NCI-H1092 (cell line): ENCODE results near the gene NHLRC3.
"Not testable (repeated sequence)": the region's sequence is repeated elsewhere in the genome, so short reads cannot be mapped to it uniquely, and the experiment has no call there.

Experiments
- DNase-seq: peaks from one replicate; lab custom pipeline; 2025; lab: John Stamatoyannopoulos, UW

Gene NHLRC3

GRCh38 chr13:39037880-39038568, at the start of gene NHLRC3, which contains the start of gene PROSER1:
Gene NHLRC3 (plus strand): TSS chr13:39038456. CDS start chr13:39038640, 184 bp downstream.
Gene PROSER1 (minus strand): TSS chr13:39038089. CDS start chr13:39037242, 847 bp downstream.
- DNase-seq = peak; percentile 88

- no peak for DNase-seq
Measured at GRCh38 chr13:38990693-38991092, 47.6 kb upstream of the NHLRC3 start, which contains the start of gene STOML3. Gene STOML3 (minus strand): TSS chr13:38990831. CDS start chr13:38990721, 110 bp downstream.

GRCh38 chr13:38993381-38993780, 44.9 kb upstream of the NHLRC3 start:
- no peak for DNase-seq

GRCh38 chr13:38998739-38999138, 39.5 kb upstream of the NHLRC3 start:
- DNase-seq = no peak

GRCh38 chr13:39006371-39007111, 31.7 kb upstream of the NHLRC3 start:
- not testable (repeated sequence) for DNase-seq

- no peak for DNase-seq
Measured at GRCh38 chr13:39012608-39013007, 25.6 kb upstream of the NHLRC3 start.

- no peak for DNase-seq
Measured at GRCh38 chr13:39013462-39013861, 24.8 kb upstream of the NHLRC3 start.

- no peak for DNase-seq
Measured at GRCh38 chr13:39016087-39016486, 22.2 kb upstream of the NHLRC3 start.

- no peak for DNase-seq
Measured at GRCh38 chr13:39016787-39017186, 21.5 kb upstream of the NHLRC3 start.

- no peak for DNase-seq
Measured at GRCh38 chr13:39020853-39021462, 17.3 kb upstream of the NHLRC3 start.

GRCh38 chr13:39023316-39023715, 14.9 kb upstream of the NHLRC3 start:
- no peak for DNase-seq

- DNase-seq = no peak
Measured at GRCh38 chr13:39023761-39024160, 14.5 kb upstream of the NHLRC3 start.

GRCh38 chr13:39025433-39025839, 12.8 kb upstream of the NHLRC3 start:
- DNase-seq = no peak

GRCh38 chr13:39032150-39032549, 6.1 kb upstream of the NHLRC3 start:
- DNase-seq = no peak

GRCh38 chr13:39034085-39034484, 4.2 kb upstream of the NHLRC3 start:
- DNase-seq = no peak

- no peak for DNase-seq
Measured at GRCh38 chr13:39035204-39035603, 3.1 kb upstream of the NHLRC3 start.

- DNase-seq = no peak
Measured at GRCh38 chr13:39035799-39036198, 2.5 kb upstream of the NHLRC3 start.

- DNase-seq = no peak
Measured at GRCh38 chr13:39036212-39036611, 2.0 kb upstream of the NHLRC3 start.

GRCh38 chr13:39037410-39037879, 811 bp upstream of the NHLRC3 start:
- DNase-seq = no peak

- DNase-seq = no peak
Measured at GRCh38 chr13:39038569-39039030, 344 bp downstream of the NHLRC3 start.

- no peak for DNase-seq
Measured at GRCh38 chr13:39039041-39039440, 785 bp downstream of the NHLRC3 start.

- DNase-seq = no peak
Measured at GRCh38 chr13:39040206-39040605, 1.9 kb downstream of the NHLRC3 start.

- DNase-seq = no peak
Measured at GRCh38 chr13:39044536-39044935, 6.3 kb downstream of the NHLRC3 start.
